Measurements from ENCODE around the gene TRIM41. TPM values are rescaled to one million over a fixed set of nuclear protein-coding genes. Genes with fewer than 3 reads are reported as not detected.

The TRIM41 gene
- total and polyA plus RNA-seq, 9 of the 15 experiments (the other 6 are each of a cell fraction or from before 2014, with no cell fraction given), result 1.8 to 47.6 (median 20.9) TPM

GRCh38 chr5:181184845-181185216, 38.2 kb upstream of the TRIM41 start (continued):
- TF ChIP-seq ZNF589 (CRISPR knock-in tag; IDR thresholded peaks at IDR 0.05; ENCODE audit: low read depth) (0 out of 2 replicates have a peak, but pooled peaks have one; percentile 6), SPI1 (IDR thresholded peaks at IDR 0.05; ENCODE audit: borderline replicate concordance, low read depth, low read length) (no peak), TBL1XR1 (IDR thresholded peaks at IDR 0.05; ENCODE audit: low read length in 2 of 2) (no peak), PHF8 (IDR thresholded peaks at IDR 0.05; ENCODE audit: borderline replicate concordance, low read length) (peak; percentile 12; the same call in 1 of the 2 replicates), ZNF407 (IDR thresholded peaks at IDR 0.05; ENCODE audit: low read depth) (peak; percentile 45; the same call in 1 of the 2 replicates), ZNF766 (CRISPR knock-in tag; conservative IDR thresholded peaks at IDR 0.05) (peak; percentile 51)
- TF ChIP-seq, protein P1, sequence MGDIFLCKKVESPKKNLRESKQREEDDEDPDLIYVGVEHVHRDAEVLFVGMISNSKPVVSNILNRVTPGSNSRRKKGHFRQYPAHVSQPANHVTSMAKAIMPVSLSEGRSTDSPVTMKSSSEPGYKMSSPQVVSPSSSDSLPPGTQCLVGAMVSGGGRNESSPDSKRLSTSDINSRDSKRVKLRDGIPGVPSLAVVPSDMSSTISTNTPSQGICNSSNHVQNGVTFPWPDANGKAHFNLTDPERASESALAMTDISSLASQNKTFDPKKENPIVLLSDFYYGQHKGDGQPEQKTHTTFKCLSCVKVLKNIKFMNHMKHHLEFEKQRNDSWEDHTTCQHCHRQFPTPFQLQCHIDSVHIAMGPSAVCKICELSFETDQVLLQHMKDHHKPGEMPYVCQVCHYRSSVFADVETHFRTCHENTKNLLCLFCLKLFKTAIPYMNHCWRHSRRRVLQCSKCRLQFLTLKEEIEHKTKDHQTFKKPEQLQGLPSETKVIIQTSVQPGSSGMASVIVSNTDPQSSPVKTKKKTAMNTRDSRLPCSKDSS (IDR thresholded peaks at IDR 0.05; ENCODE audit: low read depth, partially characterized antibody), result peak; percentile 25
- TF ChIP-seq, protein P2, sequence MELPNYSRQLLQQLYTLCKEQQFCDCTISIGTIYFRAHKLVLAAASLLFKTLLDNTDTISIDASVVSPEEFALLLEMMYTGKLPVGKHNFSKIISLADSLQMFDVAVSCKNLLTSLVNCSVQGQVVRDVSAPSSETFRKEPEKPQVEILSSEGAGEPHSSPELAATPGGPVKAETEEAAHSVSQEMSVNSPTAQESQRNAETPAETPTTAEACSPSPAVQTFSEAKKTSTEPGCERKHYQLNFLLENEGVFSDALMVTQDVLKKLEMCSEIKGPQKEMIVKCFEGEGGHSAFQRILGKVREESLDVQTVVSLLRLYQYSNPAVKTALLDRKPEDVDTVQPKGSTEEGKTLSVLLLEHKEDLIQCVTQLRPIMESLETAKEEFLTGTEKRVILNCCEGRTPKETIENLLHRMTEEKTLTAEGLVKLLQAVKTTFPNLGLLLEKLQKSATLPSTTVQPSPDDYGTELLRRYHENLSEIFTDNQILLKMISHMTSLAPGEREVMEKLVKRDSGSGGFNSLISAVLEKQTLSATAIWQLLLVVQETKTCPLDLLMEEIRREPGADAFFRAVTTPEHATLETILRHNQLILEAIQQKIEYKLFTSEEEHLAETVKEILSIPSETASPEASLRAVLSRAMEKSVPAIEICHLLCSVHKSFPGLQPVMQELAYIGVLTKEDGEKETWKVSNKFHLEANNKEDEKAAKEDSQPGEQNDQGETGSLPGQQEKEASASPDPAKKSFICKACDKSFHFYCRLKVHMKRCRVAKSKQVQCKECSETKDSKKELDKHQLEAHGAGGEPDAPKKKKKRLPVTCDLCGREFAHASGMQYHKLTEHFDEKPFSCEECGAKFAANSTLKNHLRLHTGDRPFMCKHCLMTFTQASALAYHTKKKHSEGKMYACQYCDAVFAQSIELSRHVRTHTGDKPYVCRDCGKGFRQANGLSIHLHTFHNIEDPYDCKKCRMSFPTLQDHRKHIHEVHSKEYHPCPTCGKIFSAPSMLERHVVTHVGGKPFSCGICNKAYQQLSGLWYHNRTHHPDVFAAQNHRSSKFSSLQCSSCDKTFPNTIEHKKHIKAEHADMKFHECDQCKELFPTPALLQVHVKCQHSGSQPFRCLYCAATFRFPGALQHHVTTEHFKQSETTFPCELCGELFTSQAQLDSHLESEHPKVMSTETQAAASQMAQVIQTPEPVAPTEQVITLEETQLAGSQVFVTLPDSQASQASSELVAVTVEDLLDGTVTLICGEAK (IDR thresholded peaks at IDR 0.05), result peak; percentile 53; the same call in 1 of the 2 replicates
- TF ChIP-seq, protein P2 (CRISPR knock-in tag; IDR thresholded peaks at IDR 0.05), result no peak

Measured in K562 (cell line).